Retinal pigment epithelial cell (primary cell): ENCODE data around the gene DNAH17.
A peak's percentile ranks its signal among the peaks of the same experiment; 100 is the strongest.

Experiments
- DNase-seq: peaks from one replicate; pipeline ENCODE4 v3.0.0-alpha.2; 2010; ENCODE audit warnings: low read depth
- H3K4me3 ChIP-seq: 2 replicates; pipeline ENCODE4 v1.5.1; 2011; ENCODE audit warnings: mild to moderate bottlenecking, low read length, control low read depth, moderate library complexity
- TF ChIP-seq, protein P1 (sequence below): conservative IDR thresholded peaks from 2 replicates; pipeline ENCODE4 v1.5.1; 2011; ENCODE audit warnings: low read depth, low read length, control low read depth, inconsistent platforms

The DNAH17 gene

GRCh38 chr17:78485290-78486168 lies 91.7 kb downstream of the DNAH17 start:
- no peak for DNase-seq
- TF ChIP-seq, protein P1, sequence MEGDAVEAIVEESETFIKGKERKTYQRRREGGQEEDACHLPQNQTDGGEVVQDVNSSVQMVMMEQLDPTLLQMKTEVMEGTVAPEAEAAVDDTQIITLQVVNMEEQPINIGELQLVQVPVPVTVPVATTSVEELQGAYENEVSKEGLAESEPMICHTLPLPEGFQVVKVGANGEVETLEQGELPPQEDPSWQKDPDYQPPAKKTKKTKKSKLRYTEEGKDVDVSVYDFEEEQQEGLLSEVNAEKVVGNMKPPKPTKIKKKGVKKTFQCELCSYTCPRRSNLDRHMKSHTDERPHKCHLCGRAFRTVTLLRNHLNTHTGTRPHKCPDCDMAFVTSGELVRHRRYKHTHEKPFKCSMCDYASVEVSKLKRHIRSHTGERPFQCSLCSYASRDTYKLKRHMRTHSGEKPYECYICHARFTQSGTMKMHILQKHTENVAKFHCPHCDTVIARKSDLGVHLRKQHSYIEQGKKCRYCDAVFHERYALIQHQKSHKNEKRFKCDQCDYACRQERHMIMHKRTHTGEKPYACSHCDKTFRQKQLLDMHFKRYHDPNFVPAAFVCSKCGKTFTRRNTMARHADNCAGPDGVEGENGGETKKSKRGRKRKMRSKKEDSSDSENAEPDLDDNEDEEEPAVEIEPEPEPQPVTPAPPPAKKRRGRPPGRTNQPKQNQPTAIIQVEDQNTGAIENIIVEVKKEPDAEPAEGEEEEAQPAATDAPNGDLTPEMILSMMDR = no peak
- H3K4me3 ChIP-seq = no peak overlapping the region

GRCh38 chr17:78484271-78485246 lies 92.6 kb downstream of the DNAH17 start:
- DNase-seq = no peak
- peak overlapping the region; percentile 16 for H3K4me3 ChIP-seq
- TF ChIP-seq, protein P1 = no peak

DNA sequence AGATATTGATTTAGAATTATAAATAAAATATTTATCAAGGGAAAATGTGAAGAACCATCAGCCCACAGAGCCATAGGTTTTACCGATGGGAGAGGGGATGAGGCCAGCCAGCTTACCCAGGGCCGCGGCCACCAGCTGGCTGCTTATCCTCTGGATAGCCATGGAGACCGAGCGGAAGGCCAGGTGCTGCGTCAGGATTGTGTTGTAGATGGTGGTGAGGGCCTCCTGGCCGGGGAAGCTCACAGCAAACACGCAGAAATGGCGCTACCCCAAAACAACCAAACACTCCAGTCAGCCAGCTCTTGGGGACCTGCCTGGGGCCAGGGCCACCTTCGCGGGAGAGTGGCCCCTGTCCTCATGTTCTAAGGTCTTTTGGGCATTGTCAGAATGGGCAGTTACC lies 97.8 kb downstream of the DNAH17 start:
- DNase-seq = no peak
- no peak overlapping the region for H3K4me3 ChIP-seq
- TF ChIP-seq, protein P1 = no peak

- no peak overlapping the region for H3K4me3 ChIP-seq
- DNase-seq = no peak
- TF ChIP-seq, protein P1 = no peak
These were observed 98.4 kb downstream of the DNAH17 start for GRCh38 chr17:78478757-78479297.

DNA sequence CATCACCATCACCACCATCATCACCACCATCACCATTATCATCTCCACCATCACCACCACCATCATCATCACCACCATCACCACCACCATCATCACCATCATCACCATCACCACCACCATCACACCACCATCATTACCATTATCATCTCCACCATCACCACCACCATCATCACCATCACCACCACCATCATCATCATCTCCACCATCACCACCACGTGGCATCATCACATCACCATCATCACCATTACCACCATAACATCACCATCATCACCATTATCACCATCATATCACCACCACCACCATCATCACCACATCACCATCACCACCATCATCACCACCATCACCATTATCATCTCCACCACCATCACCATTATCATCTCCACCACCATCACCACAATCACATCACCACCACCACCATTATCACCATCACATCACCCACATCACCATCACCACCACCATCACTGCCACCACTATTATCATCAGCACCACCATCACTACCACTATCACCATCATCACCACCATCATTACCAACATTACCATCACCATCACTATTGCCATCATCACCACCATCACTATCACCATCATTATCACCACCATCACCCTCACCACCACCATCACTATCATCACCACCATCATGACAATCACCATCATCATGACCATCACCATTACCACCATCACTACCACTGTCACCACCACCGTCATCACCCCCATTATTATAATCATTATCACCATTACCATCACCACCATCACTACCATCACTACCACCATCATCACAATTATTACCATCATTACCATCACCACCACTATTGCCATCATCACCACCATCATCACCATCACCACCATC lies 99.1 kb downstream of the DNAH17 start:
- TF ChIP-seq, protein P1 = no peak
- no peak overlapping the region for H3K4me3 ChIP-seq
- DNase-seq = no peak

- TF ChIP-seq, protein P1 = no peak
- H3K4me3 ChIP-seq = no peak overlapping the region
- DNase-seq = no peak
These were observed 100.2 kb downstream of the DNAH17 start for GRCh38 chr17:78476973-78477372.
